Epithelial cell of esophagus (primary cell): ENCODE measurements around the gene WDR43.
"Not testable (repeated sequence)": the region's sequence is repeated elsewhere in the genome, so short reads cannot be mapped to it uniquely, and the experiment has no call there.

Source experiments
- DNase-seq: peaks from one replicate; pipeline ENCODE4 v3.0.0; 2010; ENCODE audit warnings: low read depth
- H3K4me3 ChIP-seq: 2 replicates; pipeline ENCODE4 v1.5.1; 2011; ENCODE audit warnings: mild to moderate bottlenecking, low read length, control low read depth
- CTCF ChIP-seq: IDR thresholded peaks from 2 replicates; pipeline ENCODE4 v1.5.1; 2011; ENCODE audit warnings: low read depth, mild to moderate bottlenecking, low read length, control low read depth, inconsistent platforms; ENCODE audit not compliant: insufficient read depth; ENCODE audit errors: missing control alignments

Gene WDR43

GRCh38 chr2:28975671-28976070, 81.2 kb downstream of the WDR43 start:
- DNase-seq: no peak
- H3K4me3 ChIP-seq: no peak overlapping the region
- TF ChIP-seq CTCF: no peak

DNA sequence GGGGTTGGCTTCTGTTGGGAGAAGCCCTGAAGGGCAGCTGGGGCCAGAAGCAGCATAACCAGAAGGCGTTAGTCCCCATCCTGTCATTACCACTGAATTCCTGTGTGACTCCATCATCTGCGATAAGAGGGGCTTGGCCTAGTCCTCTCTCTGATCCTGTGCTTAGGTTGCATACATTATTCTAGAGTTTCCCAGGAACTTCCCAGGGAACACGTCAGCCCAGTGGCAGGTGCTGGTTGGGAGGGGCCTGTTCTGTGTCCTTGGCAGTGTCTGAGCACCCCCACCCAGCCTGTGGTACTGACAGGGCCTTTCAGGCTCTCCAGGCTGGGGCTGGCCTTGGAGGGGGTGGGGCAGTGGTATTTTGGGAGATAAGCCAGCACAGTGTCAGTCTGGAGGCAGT, 82.1 kb downstream of the WDR43 start:
- no peak for TF ChIP-seq CTCF
- H3K4me3 ChIP-seq: no peak overlapping the region
- peak; percentile 92 for DNase-seq

- H3K4me3 ChIP-seq: no peak overlapping the region
- TF ChIP-seq CTCF: no peak
- no peak for DNase-seq
Observed at GRCh38 chr2:28977176-28977875, 82.9 kb downstream of the WDR43 start.

DNA sequence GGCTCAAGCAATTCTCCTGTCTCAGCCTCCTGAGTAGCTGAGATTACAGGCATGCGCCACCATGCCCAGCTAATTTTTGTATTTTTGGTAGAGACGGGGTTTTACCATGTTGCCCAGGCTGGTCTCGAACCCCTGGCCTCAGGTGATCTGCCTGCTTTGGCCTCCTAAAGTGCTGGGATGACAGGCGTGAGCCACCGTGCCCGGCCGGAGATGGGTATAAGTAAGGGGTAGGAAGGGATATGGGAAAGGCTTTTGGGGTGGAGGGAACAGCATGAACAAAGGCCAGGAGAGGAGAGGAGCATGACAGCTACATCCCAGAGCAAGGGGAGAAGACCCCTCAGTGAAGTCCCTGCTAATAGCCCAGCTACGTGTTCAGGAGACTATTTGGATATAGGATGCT, 83.5 kb downstream of the WDR43 start:
- not testable (repeated sequence) for H3K4me3 ChIP-seq, DNase-seq

GRCh38 chr2:28978606-28979005, 84.1 kb downstream of the WDR43 start:
- no peak overlapping the region for H3K4me3 ChIP-seq
- no peak for TF ChIP-seq CTCF
- no peak for DNase-seq

GRCh38 chr2:28979041-28979440, 84.6 kb downstream of the WDR43 start:
- TF ChIP-seq CTCF: no peak
- H3K4me3 ChIP-seq: no peak overlapping the region
- no peak for DNase-seq

- no peak for TF ChIP-seq CTCF
- no peak overlapping the region for H3K4me3 ChIP-seq
- DNase-seq: peak; percentile 53
Observed at GRCh38 chr2:28979576-28980366, 85.3 kb downstream of the WDR43 start.
